ENCODE data around the gene CXADR.
"Not testable (repeated sequence)": the region's sequence is repeated elsewhere in the genome, so short reads cannot be mapped to it uniquely, and the experiment has no call there.

DNA sequence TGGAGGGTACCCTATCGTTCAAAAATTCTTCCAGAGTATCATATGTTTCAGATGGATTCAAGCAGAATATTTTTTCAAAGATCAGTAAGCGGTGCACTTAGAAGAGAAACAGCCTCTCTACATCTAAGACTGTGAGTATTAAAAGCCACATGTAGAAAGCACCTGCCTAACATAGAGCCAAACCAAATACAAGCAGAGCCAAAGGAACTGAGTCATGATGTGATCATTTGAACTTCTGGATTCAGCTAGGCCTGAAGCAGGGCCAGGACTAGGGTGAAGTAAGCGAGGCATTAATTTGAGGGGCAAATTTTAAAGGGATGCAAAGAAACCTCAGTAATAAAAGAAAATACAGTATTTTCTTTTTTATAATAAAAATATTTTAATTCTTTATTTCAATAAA, 23.3 kb upstream of the CXADR start:
- TF ChIP-seq, protein P1, sequence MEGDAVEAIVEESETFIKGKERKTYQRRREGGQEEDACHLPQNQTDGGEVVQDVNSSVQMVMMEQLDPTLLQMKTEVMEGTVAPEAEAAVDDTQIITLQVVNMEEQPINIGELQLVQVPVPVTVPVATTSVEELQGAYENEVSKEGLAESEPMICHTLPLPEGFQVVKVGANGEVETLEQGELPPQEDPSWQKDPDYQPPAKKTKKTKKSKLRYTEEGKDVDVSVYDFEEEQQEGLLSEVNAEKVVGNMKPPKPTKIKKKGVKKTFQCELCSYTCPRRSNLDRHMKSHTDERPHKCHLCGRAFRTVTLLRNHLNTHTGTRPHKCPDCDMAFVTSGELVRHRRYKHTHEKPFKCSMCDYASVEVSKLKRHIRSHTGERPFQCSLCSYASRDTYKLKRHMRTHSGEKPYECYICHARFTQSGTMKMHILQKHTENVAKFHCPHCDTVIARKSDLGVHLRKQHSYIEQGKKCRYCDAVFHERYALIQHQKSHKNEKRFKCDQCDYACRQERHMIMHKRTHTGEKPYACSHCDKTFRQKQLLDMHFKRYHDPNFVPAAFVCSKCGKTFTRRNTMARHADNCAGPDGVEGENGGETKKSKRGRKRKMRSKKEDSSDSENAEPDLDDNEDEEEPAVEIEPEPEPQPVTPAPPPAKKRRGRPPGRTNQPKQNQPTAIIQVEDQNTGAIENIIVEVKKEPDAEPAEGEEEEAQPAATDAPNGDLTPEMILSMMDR (IDR thresholded peaks at IDR 0.05), result not testable (repeated sequence)
- not testable (repeated sequence) for TF ChIP-seq POLR2A (IDR thresholded peaks at IDR 0.05)

All from suprapubic skin (tissue), 3 donors.